ENCODE measurements around the gene TAS1R3.
A peak's percentile ranks its signal among the peaks of the same experiment; 100 is the strongest.

TAS1R3 gene

DNA sequence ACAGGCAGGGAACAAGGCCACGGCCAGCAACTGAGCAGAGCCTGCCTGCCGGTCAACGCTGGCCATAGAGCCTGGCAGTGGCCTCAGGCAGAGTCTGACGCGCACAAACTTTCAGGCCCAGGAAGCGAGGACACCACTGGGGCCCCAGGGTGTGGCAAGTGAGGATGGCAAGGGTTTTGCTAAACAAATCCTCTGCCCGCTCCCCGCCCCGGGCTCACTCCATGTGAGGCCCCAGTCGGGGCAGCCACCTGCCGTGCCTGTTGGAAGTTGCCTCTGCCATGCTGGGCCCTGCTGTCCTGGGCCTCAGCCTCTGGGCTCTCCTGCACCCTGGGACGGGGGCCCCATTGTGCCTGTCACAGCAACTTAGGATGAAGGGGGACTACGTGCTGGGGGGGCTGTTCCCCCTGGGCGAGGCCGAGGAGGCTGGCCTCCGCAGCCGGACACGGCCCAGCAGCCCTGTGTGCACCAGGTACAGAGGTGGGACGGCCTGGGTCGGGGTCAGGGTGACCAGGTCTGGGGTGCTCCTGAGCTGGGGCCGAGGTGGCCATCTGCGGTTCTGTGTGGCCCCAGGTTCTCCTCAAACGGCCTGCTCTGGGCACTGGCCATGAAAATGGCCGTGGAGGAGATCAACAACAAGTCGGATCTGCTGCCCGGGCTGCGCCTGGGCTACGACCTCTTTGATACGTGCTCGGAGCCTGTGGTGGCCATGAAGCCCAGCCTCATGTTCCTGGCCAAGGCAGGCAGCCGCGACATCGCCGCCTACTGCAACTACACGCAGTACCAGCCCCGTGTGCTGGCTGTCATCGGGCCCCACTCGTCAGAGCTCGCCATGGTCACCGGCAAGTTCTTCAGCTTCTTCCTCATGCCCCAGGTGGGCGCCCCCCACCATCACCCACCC, at the start of gene TAS1R3:
TAS1R3 (plus strand) TSS at position 213 of the 898 bp plus-strand sequence; CDS start at position 279, 66 bp downstream.
- no peak for DNase-seq (ENCODE audit: extremely low read depth in 1 of 2, low read depth in 1 of 2)

DNA sequence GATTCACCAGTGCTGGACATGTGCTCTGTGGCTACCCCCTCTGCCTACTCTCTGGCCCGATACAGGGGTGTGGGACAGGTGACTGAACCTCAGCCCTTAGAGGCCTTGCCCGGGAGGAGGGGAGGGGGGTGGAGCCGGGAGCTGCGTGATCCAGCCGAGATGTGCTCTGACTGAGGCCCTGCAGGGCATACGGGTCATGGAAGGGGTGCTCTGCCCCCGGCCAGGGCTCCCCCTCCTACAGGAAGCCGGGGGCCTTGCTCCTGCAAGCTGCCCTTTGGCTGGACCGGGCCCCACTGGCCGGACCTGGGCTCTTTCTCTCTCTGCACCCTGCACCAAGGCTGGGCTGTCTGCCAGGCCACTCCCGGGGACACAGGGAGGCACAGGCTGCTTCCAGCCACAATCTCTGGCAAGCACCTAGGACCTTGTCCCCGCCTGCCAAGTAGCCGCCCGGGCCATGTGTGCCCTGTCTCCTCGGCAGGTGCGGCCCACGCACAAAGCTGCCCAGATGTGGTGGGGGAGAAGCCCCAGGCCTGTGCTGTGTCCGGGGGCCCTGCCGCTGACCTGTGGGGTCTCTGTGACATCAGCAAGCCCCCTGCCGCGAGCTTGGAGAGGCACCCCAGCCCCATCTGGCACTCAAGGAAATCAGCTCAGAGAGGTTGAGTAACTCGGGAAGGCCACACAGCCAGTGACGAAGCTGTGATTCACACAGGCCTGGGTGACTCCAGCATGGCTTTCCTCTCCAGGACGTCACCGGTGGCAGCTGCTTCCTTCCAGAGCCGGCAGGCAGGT, 49.4 kb upstream of the TAS1R3 start:
- DNase-seq (ENCODE audit: extremely low read depth in 1 of 2, low read depth in 1 of 2): no peak

DNA sequence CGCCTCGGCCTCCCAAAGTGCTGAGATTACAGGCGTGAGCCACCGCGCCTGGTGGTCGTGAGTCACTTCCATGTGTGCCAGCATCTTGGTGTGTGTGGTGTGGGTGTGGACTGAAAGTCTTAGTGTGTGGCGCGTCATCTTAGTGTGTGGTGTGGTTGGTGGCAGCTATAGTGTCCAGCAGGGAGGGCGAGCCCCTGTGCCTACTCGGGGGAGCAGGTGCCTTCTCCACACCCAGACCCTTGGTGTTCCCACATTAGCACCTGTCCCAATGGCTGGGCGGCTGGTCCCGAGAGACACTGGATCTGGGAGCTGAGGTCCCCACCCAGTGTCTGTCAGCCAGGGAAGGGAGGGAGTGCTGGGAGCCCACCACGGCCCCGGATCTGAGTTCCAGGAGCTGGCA, 48.1 kb upstream of the TAS1R3 start:
- no peak for DNase-seq (ENCODE audit: extremely low read depth in 1 of 2, low read depth in 1 of 2)

DNA sequence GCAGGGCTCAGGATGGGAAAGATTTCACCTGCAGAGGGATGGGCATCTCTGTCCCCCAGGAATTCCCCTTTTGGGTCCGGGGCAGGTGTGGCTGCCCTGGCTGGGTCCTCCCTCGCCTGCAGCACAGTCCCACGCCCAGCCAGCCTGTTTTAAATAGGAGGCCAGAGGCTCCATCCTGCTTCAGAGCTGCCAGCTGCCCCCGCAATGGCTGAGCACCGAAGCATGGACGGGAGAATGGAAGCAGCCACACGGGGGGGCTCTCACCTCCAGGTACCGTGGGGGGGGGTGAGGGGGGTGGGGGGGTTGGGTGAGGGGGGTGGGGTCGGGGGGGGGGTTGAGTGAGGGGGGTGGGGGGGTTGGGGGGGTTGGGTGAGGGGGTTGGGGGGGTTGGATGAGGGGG, 47.3 kb upstream of the TAS1R3 start:
- DNase-seq (ENCODE audit: extremely low read depth in 1 of 2, low read depth in 1 of 2): no peak

DNA sequence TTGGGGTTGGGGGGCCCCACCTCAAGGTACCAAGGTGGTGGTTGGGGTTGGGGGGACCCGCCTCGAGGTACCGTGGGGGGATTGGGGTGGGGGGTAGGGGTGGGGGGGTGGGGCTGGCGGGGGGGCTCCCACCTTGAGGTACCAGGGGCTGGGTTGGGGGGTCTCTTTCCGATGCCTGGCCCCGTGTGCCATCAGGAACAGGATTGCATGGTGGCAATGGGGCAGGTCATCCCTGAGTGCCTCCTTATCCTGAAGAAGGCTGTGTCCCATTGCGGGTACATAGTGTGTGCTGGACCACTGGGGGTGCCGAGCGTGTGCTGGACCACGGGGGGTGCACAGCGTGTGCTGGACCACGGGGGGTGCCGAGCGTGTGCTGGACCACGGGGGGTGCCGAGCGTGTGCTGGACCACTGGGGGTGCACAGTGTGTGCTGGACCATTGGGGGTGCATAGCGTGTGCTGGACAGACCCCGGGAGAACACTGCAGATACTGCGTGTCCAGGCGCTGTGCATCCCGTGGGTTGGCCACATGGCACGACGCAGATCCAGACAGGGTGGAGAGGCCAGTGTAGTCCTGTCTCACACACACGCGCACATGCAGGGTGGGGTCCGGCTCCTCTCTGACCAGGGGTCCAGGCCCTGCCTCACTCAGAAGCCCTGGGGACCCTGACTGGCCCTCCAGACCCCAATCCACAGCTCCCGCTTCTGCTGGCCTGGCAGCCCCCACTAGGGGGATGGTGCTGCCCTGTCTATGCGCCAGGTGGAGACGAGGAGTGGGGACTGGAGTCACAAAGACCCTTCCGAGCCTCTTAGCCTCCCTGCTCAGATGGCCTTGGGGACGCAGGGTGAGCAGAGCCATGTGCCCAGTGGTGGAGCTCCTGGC, 46.6 kb upstream of the TAS1R3 start:
- DNase-seq (ENCODE audit: extremely low read depth in 1 of 2, low read depth in 1 of 2): no peak

DNA sequence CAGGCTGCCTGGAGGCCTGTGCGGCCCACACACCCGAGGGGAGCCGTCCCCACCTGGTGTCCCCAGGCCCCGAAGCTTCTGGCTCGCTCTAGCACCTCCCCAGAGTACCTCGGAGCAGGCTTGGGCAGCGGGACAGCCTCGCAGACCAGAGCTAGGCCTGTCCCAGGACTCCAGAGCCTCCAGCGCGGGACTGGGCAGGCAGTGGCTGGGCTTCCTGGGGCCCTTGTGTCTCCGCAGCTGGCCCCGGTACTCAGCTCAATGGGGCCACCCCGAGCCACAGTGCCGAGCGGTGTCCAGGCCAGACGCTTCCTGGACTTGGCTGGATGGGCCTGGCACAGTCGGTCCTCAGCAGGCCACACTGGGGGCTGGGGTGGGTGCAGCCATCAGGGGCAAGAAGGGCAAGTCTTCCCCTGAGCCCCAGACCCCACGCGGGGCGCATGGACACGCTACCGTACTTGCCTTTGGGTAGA, 45.9 kb upstream of the TAS1R3 start:
- no peak for DNase-seq (ENCODE audit: extremely low read depth in 1 of 2, low read depth in 1 of 2)

DNA sequence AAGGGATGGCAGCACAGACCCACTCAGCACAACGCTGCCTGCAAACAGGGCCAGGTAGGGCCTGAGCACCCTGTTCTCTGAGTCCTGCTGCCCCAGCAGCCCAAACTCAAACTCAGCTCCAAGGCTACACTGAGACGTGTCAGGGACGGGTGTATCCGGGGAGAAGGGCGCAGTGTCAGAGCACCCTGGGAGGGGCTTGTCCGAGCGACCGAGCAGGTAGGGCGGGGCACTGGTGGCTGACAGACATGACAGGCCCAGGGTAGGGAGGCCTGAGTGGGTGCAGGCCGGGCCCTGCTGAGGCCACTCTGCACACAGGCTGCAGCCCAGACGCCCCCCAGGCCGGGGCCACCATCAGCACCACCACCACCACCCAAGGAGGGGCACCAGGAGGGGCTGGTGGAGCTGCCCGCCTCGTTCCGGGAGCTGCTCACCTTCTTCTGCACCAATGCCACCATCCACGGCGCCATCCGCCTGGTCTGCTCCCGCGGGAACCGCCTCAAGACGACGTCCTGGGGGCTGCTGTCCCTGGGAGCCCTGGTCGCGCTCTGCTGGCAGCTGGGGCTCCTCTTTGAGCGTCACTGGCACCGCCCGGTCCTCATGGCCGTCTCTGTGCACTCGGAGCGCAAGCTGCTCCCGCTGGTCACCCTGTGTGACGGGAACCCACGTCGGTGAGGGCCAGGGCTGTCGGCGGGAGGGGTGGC, 45.3 kb upstream of the TAS1R3 start:
- DNase-seq (ENCODE audit: extremely low read depth in 1 of 2, low read depth in 1 of 2): no peak

DNA sequence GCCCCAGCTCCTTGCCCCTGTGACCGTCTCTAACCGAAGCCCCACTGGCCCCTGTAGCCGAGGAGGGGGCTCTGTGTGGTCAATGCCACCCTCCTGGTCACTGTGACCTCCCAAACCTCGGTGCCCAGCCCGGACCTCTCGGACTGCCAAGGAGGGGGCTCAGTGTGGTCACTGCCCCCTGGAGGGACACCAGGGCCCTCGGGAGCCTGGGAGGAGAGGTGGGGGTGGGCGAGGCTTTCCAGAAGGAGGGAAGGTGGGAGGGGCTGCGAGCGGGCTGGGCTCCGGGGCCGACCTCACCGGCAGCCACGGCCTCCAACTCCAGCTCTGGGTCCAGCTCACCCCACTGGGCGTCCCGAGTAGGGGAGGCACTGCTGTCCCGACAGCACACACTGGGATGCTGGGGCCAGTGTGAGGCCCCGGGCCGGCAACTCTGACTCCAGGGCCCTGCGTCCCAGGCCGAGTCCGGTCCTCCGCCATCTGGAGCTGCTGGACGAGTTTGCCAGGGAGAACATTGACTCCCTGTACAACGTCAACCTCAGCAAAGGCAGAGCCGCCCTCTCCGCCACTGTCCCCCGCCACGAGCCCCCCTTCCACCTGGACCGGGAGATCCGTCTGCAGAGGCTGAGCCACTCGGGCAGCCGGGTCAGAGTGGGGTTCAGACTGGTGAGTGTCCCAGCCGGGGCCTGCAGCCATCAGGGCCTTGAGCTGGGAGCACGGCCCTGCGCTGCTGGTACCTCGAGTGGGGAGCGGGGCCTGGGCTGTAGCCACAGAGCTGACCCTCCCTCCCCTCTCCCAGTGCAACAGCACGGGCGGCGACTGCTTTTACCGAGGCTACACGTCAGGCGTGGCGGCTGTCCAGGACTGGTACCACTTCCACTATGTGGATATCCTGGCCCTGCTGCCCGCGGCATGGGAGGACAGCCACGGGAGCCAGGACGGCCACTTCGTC, 44.5 kb upstream of the TAS1R3 start:
- DNase-seq (ENCODE audit: extremely low read depth in 1 of 2, low read depth in 1 of 2): no peak

DNA sequence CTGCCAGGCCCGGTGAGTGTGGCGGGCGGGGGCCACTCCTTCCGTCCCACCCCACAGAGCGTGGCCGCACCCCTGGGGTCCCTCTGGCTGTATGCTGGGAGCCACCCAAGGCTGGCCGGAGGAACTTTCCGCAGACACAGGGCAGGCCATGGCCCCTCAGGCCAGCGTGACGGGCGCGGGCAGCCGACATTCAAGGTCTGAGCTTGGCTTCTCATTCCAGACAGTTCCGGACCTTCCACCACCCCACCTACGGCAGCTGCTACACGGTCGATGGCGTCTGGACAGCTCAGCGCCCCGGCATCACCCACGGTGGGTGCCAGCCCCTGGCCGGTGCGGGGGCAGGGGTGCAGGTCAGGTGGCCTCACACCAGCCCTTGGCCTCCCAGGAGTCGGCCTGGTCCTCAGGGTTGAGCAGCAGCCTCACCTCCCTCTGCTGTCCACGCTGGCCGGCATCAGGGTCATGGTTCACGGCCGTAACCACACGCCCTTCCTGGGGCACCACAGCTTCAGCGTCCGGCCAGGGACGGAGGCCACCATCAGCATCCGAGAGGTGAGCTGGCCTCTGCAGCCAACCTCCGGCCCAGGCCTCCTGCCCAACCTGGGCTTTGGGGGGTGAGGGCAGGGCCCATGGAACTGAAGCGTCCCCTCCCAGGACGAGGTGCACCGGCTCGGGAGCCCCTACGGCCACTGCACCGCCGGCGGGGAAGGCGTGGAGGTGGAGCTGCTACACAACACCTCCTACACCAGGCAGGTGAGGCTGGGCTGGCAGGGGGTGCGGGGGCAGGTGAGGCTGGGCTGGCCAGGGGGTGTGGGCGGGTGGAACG, 43.6 kb upstream of the TAS1R3 start:
- DNase-seq (ENCODE audit: extremely low read depth in 1 of 2, low read depth in 1 of 2): no peak

DNA sequence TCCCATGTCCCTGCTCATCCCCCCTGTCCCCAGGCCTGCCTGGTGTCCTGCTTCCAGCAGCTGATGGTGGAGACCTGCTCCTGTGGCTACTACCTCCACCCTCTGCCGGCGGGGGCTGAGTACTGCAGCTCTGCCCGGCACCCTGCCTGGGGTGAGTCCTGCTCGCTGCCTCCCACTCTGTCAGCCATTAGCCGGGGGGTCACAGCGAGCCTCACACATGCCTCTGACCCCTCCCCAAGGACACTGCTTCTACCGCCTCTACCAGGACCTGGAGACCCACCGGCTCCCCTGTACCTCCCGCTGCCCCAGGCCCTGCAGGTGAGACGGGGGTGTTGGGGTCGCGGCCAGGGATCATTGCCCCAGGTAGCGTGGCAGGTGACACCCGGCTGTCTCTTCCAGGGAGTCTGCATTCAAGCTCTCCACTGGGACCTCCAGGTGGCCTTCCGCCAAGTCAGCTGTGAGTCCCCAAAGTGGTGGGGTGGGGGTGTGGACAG, 40.8 kb upstream of the TAS1R3 start:
- DNase-seq (ENCODE audit: extremely low read depth in 1 of 2, low read depth in 1 of 2): peak; percentile 26 to 40

DNA sequence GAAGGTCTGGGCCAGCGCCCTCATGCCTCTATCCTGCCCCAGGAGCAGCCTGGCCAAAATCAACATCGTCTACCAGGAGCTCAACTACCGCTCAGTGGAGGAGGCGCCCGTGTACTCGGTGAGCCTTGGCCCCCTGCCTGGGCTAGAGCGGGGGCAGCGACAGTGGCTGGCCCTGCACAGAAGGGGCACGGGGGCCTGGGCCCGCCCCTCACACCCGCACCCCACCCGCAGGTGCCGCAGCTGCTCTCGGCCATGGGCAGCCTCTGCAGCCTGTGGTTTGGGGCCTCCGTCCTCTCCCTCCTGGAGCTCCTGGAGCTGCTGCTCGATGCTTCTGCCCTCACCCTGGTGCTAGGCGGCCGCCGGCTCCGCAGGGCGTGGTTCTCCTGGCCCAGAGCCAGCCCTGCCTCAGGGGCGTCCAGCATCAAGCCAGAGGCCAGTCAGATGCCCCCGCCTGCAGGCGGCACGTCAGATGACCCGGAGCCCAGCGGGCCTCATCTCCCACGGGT, 40.0 kb upstream of the TAS1R3 start:
- no peak for DNase-seq (ENCODE audit: extremely low read depth in 1 of 2, low read depth in 1 of 2)

DNA sequence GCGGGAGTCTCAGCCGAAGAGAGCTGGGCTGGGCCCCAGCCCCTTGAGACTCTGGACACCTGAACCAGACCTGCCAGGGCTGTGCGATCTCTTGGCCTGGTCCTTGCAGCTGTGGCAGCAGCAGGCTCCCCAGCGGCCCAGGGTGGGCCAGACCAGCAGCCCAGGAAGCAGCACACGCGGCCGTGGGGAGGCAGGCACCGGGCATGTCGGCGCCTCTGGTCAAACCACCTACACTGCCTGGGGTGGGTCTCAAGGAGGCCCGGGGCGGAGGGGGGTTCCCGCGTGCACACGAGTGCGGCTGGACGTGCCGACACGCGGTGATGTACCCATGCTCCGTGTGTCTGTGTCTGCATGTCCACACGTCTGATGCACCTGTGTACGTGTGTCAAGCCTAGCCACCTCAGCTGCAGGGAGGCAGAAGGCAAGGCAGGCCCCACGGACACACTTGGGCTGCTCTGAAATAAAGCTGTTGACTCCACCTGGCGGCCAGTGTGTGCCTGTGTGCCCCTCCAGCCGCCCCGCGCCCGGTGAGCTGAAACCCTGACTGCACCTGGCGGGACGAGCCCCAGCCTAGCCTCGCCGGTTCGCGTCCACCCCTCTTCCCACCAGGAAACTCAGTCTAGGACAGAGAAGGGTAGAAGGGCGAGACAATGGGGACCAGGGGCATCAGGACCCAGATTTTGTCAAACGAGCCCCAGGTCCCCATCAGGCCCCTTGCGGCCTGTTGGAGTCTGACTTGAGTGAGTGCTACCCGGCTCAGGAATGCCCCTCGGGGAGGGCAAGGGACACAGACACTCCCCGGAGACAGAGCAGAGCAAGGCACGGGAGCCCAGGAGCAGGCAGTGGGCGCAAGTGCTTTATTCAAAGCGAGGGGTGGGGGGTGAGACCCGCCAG, 39.3 kb upstream of the TAS1R3 start:
- DNase-seq (ENCODE audit: extremely low read depth in 1 of 2, low read depth in 1 of 2): peak; percentile 34 to 54

DNA sequence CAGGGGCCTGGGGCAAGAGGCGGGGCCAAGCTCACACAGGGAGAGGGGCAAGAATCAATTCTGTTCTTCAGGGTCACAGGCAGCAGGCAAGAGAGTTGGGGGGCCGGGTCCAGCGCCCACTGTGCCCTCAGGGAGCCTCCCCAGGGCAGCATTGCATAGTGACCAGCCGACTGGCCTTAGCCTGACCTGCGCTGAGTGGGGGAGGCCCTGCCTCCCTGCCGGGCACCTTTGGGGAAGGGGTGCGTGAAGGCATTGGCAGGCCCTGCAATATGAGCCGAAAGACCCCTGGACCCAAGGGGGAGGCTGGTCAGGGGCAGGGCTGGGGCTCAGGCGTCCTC, 38.7 kb upstream of the TAS1R3 start:
- no peak for DNase-seq (ENCODE audit: extremely low read depth in 1 of 2, low read depth in 1 of 2)

DNA sequence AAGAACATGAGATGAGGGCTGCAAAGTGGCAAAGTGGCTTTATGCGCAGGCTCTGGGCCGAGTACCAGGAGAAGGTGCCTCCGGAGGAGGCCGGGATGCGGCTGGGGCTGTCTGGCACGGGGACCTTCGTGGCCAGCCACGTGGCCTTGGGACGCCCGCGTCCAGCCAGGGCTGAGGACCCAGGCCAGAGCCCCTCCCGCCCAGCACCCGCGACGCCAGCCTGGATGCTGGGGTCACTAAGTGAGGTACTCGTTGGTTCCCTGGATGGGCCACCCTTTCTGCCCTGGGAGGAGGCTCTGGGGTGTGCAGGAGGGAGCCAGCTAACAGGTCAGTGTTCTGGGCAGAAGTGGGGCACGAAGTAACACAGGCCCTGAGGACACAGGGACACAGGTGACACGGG, 38.2 kb upstream of the TAS1R3 start:
- no peak for DNase-seq (ENCODE audit: extremely low read depth in 1 of 2, low read depth in 1 of 2)

DNA sequence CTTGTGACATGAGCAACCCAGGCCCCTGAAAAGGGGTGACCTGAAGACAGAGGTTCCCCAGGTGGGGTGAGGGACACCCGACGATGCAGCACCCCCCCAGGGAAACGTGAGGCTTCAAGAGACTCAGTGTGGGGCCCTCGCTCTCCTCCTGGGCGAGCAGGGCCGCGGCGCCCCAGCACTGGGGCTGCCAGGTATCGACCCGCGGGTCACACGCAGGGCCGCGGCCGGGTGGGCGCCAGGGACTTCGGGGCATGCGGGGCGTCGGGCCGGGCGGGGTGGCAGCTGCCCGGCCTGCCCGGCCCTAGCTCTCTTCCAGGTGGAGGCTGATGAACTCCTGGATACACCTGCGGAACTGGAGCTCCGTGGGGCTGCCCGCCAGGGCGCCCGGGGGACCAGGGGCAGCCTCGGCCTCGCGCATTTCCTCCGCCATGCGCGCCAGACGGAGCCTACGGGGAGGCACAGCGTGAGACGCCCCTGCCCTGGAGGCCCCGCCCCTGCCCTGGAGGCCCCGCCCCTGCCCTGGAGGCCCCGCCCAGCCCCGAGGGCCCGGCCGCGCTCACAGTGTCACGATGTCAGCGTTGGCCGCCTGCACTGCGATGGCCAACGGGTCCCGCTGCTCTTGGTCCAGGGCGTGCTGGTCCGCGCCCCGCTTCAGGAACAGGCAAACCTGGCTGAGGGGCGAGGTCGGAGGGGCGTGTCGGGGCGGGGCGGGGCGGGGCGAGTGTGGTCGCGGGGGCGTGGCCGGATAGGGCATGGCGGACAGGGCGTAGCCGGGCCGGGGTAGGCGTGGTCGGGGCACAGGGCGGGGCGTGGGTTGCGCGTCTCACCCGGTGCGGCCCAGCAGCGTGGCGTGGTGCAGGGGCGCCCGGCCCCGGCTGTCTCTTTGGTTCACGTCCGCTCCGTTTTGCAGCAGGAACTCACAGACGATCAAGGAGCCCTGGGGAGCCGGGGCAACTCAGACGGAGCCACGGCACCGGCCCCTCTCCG, 37.5 kb upstream of the TAS1R3 start:
- DNase-seq (ENCODE audit: extremely low read depth in 1 of 2, low read depth in 1 of 2): no peak

Data from activated CD8-positive, alpha-beta memory T cell treated with anti-CD3 and anti-CD28 coated beads for 1 hour (primary cell).